ENCODE results near the gene COL6A5. TPM values are rescaled to one million over a fixed set of nuclear protein-coding genes. Genes with fewer than 3 reads are reported as not detected.

COL6A5 gene
- total RNA-seq, 1 donor from 2014 or later = not detected

DNA sequence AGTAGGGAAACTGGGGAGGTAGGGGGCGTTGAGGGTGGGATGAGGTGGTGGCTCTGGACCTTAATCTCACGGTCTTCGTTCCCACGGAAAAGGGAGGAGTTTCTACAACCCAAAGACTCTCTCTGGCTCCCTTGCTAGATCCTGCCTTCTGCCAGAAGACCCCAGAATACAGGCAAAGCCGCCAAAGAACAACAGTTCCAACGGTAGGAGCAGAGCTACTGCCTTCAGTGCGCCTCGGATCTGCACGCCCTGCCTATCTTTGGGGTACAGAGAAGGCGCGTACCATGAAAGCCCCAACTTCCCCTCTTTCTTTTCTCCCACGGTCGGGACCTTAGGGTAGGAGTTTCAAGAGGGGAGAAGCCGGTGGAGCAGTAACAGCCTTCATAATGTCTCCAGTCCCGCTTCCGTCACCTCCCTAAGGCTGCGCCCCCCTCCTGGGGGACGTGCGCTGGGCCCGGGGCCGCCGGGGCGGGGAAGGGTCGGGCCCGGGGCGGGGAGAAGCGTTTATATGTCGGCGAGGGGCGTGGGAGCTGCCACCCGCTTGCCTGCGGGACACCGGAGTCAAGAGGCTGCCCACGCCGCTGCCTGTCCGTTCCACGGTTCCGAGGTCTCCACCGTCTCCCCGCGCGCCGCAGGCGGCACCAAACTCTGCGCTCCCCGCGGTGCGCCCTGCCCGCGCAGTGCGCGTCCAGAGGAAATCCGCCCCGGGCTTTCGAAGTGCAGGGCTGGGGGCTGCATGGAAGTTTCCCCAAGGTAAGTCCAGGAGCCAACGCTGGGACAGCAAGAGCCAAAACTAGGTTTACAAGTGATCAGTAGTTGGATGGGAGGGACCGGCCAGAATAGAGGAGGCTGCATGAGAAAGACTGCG lies 171.4 kb downstream of the COL6A5 start, which contains the start of gene COL6A6:
Gene COL6A6, plus strand, starts transcription at position 533 of the 868 bp plus-strand sequence. CDS start 43,188 bp downstream, outside the sequence.
- H3K27me3 Mint-ChIP-seq (ENCODE audit: low read depth) = peaks cover 32% of the 10 kb centered on the region
- H3K4me3 Mint-ChIP-seq (ENCODE audit: low read depth) = no peak within 1 kb of the TSS

DNA sequence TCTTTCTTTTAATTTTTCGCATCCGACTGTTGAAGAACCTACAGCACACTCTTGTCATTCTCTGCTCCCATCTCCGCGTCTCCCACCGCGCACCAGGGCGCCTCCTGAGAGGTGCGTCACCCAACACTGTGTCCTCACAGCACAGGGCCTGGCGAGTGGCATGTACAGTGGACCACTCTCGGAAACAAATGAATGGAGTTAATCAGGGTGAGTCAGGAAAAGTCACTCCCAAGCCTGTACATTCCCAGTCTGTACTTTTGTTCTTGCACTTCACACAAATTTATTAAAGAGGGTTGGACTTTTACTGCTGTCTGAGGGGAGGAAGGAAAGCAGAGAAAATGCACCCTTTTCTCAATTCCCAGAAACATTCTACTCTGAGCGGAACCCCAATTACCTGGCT lies 172.1 kb downstream of the COL6A5 start:
- Mint-ChIP-seq H3K36me3 (ENCODE audit: low read depth) (no peaks in the 10 kb centered on the region), H3K9me3 (no peaks in the 10 kb centered on the region), H3K4me3 (ENCODE audit: low read depth) (no peak overlapping the region), H3K27ac (no peak overlapping the region), H3K4me1 (ENCODE audit: low read depth) (no peaks in the 10 kb centered on the region), H3K27me3 (ENCODE audit: low read depth) (peaks cover 32% of the 10 kb centered on the region)
- intact Hi-C loops (cut with micrococcal nuclease) = no loop called here
- DNase-seq (ENCODE audit: low spot score) = no peak

More for the DNA sequence above, 171.4 kb downstream of the COL6A5 start, which contains the start of gene COL6A6:
- Mint-ChIP-seq H3K27ac (no peak within 1 kb of the TSS), H3K36me3 (ENCODE audit: low read depth) (no peaks in the 10 kb centered on the region), H3K9me3 (no peaks in the 10 kb centered on the region), H3K4me1 (ENCODE audit: low read depth) (no peaks in the 10 kb centered on the region)
- DNase-seq (ENCODE audit: low spot score) = no peak
- intact Hi-C loops (cut with micrococcal nuclease) = no loop called here

GRCh38 chr3:130519754-130520153 lies 174.3 kb downstream of the COL6A5 start:
- Mint-ChIP-seq H3K27me3 (ENCODE audit: low read depth) (peaks cover 34% of the 10 kb centered on the region), H3K27ac (no peak overlapping the region), H3K36me3 (ENCODE audit: low read depth) (no peaks in the 10 kb centered on the region), H3K9me3 (no peaks in the 10 kb centered on the region), H3K4me3 (ENCODE audit: low read depth) (no peak overlapping the region), H3K4me1 (ENCODE audit: low read depth) (no peaks in the 10 kb centered on the region)
- intact Hi-C loops (cut with micrococcal nuclease) = no loop called here
- no peak for DNase-seq (ENCODE audit: low spot score)

- intact Hi-C loops (cut with micrococcal nuclease) = no loop called here
Observed at GRCh38 chr3:130522399-130522798, 176.9 kb downstream of the COL6A5 start.

GRCh38 chr3:130527426-130527825 lies 182.0 kb downstream of the COL6A5 start:
- H3K27ac Mint-ChIP-seq = no peak overlapping the region
- H3K27me3 Mint-ChIP-seq (ENCODE audit: low read depth) = peaks cover 13% of the 10 kb centered on the region
- no peaks in the 10 kb centered on the region for H3K9me3 Mint-ChIP-seq
- intact Hi-C loops (cut with micrococcal nuclease) = no loop called here
- H3K36me3 Mint-ChIP-seq (ENCODE audit: low read depth) = no peaks in the 10 kb centered on the region
- no peak overlapping the region for H3K4me3 Mint-ChIP-seq (ENCODE audit: low read depth)
- no peak for DNase-seq (ENCODE audit: low spot score)
- H3K4me1 Mint-ChIP-seq (ENCODE audit: low read depth) = no peaks in the 10 kb centered on the region

More at GRCh38 chr3:130522399-130522798, 176.9 kb downstream of the COL6A5 start:
- H3K4me3 Mint-ChIP-seq (ENCODE audit: low read depth) = no peak overlapping the region
- no peaks in the 10 kb centered on the region for H3K36me3 Mint-ChIP-seq (ENCODE audit: low read depth)
- no peaks in the 10 kb centered on the region for H3K4me1 Mint-ChIP-seq (ENCODE audit: low read depth)
- no peak overlapping the region for H3K27ac Mint-ChIP-seq
- DNase-seq (ENCODE audit: low spot score) = no peak
- no peaks in the 10 kb centered on the region for H3K9me3 Mint-ChIP-seq
- peaks cover 25% of the 10 kb centered on the region for H3K27me3 Mint-ChIP-seq (ENCODE audit: low read depth)

DNA sequence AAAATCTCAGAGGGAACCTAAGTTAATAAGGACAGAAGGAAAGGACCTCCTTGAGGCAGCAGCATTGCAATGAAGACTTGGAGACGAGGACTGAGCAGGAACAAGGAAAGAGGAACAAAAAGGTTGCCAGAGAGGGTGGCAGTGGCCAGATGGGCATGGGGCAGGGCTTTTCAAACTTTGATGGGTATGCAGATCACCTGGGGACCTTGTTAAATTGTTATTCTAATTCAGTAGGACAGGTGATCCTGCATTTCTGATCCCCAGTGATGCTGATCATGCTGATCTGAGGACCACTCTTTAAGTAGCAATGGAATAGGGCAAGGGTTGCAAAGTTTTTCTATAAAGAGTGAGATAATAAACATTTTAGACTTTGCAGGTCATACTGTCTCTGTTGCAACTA lies 182.6 kb downstream of the COL6A5 start:
- Mint-ChIP-seq H3K4me3 (ENCODE audit: low read depth) (no peak overlapping the region), H3K9me3 (no peaks in the 10 kb centered on the region), H3K36me3 (ENCODE audit: low read depth) (no peaks in the 10 kb centered on the region), H3K4me1 (ENCODE audit: low read depth) (no peaks in the 10 kb centered on the region), H3K27me3 (ENCODE audit: low read depth) (peaks cover 8% of the 10 kb centered on the region), H3K27ac (no peak overlapping the region)
- intact Hi-C loops (cut with micrococcal nuclease) = no loop called here
- no peak for DNase-seq (ENCODE audit: low spot score)

GRCh38 chr3:130529486-130530215 lies 184.2 kb downstream of the COL6A5 start:
- no peak for DNase-seq (ENCODE audit: low spot score)
- H3K36me3 Mint-ChIP-seq (ENCODE audit: low read depth) = no peaks in the 10 kb centered on the region
- no peak overlapping the region for H3K4me3 Mint-ChIP-seq (ENCODE audit: low read depth)
- intact Hi-C loops (cut with micrococcal nuclease) = no loop called here
- H3K27ac Mint-ChIP-seq = no peak overlapping the region
- H3K27me3 Mint-ChIP-seq (ENCODE audit: low read depth) = peaks cover 8% of the 10 kb centered on the region
- H3K4me1 Mint-ChIP-seq (ENCODE audit: low read depth) = no peaks in the 10 kb centered on the region
- H3K9me3 Mint-ChIP-seq = no peaks in the 10 kb centered on the region

DNA sequence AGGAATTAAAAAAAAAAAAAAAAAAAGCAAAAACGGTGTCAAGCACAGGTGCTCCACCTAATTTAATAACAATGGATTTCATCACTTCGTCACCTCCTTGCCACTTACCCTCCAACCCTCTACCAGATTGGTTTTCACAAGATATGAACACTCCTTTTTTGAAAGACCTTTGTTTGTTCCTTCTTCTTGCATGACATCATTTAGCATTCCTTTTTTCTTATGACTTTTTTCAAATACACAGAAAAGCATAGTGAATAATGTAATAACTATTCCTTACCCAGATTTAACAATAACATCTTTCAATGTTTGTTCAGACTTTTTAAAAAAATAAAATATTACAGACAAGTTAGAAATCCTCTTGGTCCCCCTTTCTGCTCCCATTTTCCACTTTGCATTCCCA lies 187.8 kb downstream of the COL6A5 start:
- H3K36me3 Mint-ChIP-seq (ENCODE audit: low read depth) = no peaks in the 10 kb centered on the region
- no peaks in the 10 kb centered on the region for H3K4me1 Mint-ChIP-seq (ENCODE audit: low read depth)
- H3K27me3 Mint-ChIP-seq (ENCODE audit: low read depth) = peaks cover 7% of the 10 kb centered on the region
- no peak overlapping the region for H3K4me3 Mint-ChIP-seq (ENCODE audit: low read depth)
- no peak for DNase-seq (ENCODE audit: low spot score)
- no peak overlapping the region for H3K27ac Mint-ChIP-seq
- H3K9me3 Mint-ChIP-seq = no peaks in the 10 kb centered on the region
- intact Hi-C loops (cut with micrococcal nuclease) = no loop called here

Other genes starting within 250 kb of the COL6A5 start
- not detected in 2 replicates for gene COL6A6, start 171.5 kb downstream of the COL6A5 start, total RNA-seq